IMR-90 (cell line): Measurements from ENCODE around the gene CNNM1. TPM values are rescaled to one million over a fixed set of nuclear protein-coding genes. Genes with fewer than 3 reads are reported as not detected.

ENCODE experiments used
- ATAC-seq: fragments of 200-7000 bp; cut with Tn5 transposase; 2 replicates; pipeline ENCODE4 v1.9.1; 2020; ENCODE audit warnings: low read depth, mild to moderate bottlenecking, moderate library complexity
- BruUV-seq: library from RNA; stranded (reverse); fragments of 400-500 nt; replicated peaks from 2 replicates; lab custom pipeline; 2021; lab: Mats Ljungman, UMichigan
- CTCF ChIA-PET: fragments of 300-600 bp; formaldehyde crosslinking; extraction: SDS; loops from one replicate; lab custom pipeline; 2021; ENCODE audit warnings: antibody characterized with exemption; lab: Yijun Ruan, JAX
- POLR2A ChIA-PET: fragments of 300-600 bp; sonication (Branson Sonifier 250); formaldehyde crosslinking; loops from one replicate; lab custom pipeline; 2022; ENCODE audit warnings: antibody characterized with exemption; ENCODE audit not compliant: unreplicated experiment; lab: Charles Lee
- DNase-seq: peaks from one replicate; pipeline ENCODE4 v3.0.0; 2013
- H2AFZ ChIP-seq: replicated peaks from 2 replicates; pipeline ENCODE3; 2013; ENCODE audit warnings: low read length, mild to moderate bottlenecking; ENCODE audit not compliant: poor library complexity
- H2AK5ac ChIP-seq: 2 replicates; pipeline ENCODE4 v1.6.1; 2013; ENCODE audit warnings: low read depth, low read length, inconsistent platforms
- H2AK9ac ChIP-seq: replicated peaks from 2 replicates; pipeline ENCODE3; 2013; ENCODE audit warnings: mild to moderate bottlenecking, low read depth, low read length, moderate library complexity; ENCODE audit not compliant: poor library complexity
- H2BK120ac ChIP-seq: 2 replicates; pipeline ENCODE4 v1.6.1; 2013; ENCODE audit warnings: low read depth, low read length, inconsistent platforms
- H2BK15ac ChIP-seq: 3 replicates; pipeline ENCODE4 v1.6.1; 2013; ENCODE audit warnings: low read depth, low read length, inconsistent platforms
- H2BK20ac ChIP-seq: 2 replicates; pipeline ENCODE4 v1.6.1; 2013; ENCODE audit warnings: low read depth, mild to moderate bottlenecking, inconsistent platforms, low read length, moderate library complexity
- H2BK5ac ChIP-seq: 2 replicates; pipeline ENCODE4 v1.6.1; 2013; ENCODE audit warnings: mild to moderate bottlenecking, low read depth, low read length, inconsistent platforms; ENCODE audit not compliant: poor library complexity, severe bottlenecking
- H3K14ac ChIP-seq: replicated peaks from 2 replicates; pipeline ENCODE4 v1.6.1; 2013; ENCODE audit warnings: low read depth, low read length, inconsistent platforms
- H3K18ac ChIP-seq: 2 replicates; pipeline ENCODE4 v1.6.1; 2013; ENCODE audit warnings: low read depth, low read length, control low read depth
- H3K23ac ChIP-seq: 2 replicates; pipeline ENCODE4 v1.6.1; 2013; ENCODE audit warnings: low read depth, low read length, inconsistent platforms
- H3K27ac ChIP-seq: 2 replicates; pipeline ENCODE4 v1.5.1; 2013; ENCODE audit warnings: mild to moderate bottlenecking, control low read depth, low read length; ENCODE audit not compliant: insufficient read depth
- H3K27me3 ChIP-seq: 2 replicates; pipeline ENCODE4 v1.6.1; 2013; ENCODE audit warnings: low read length; ENCODE audit not compliant: control insufficient read depth, insufficient read depth
- H3K36me3 ChIP-seq: 2 replicates; pipeline ENCODE4 v1.6.1; 2013; ENCODE audit warnings: low read length, mixed read lengths; ENCODE audit not compliant: control insufficient read depth, insufficient read depth
- H3K4ac ChIP-seq: 2 replicates; pipeline ENCODE4 v1.6.1; 2013; ENCODE audit warnings: low read depth, low read length, inconsistent platforms
- H3K4me1 ChIP-seq: 2 replicates; pipeline ENCODE4 v1.6.1; 2013; ENCODE audit warnings: low read length, mixed read lengths; ENCODE audit not compliant: control insufficient read depth, insufficient read depth
- H3K4me2 ChIP-seq: 2 replicates; pipeline ENCODE4 v1.6.1; 2013; ENCODE audit warnings: low read depth, mild to moderate bottlenecking, control low read depth, low read length, moderate library complexity
- H3K4me3 ChIP-seq: 2 replicates; pipeline ENCODE4 v1.5.1; 2013; ENCODE audit warnings: low read depth, mild to moderate bottlenecking, control low read depth, low read length, moderate library complexity; ENCODE audit not compliant: insufficient read depth
- H3K56ac ChIP-seq: 2 replicates; pipeline ENCODE4 v1.6.1; 2013; ENCODE audit warnings: low read length, inconsistent platforms; ENCODE audit not compliant: insufficient read depth; ENCODE audit errors: extremely low read depth
- H3K79me1 ChIP-seq, 2 experiments: 2 replicates each; pipeline ENCODE4 v1.6.1; 2013; ENCODE audit warnings: low read length in 2 of 2, inconsistent platforms in 1 of 2, low read depth in 1 of 2
- H3K9ac ChIP-seq: 2 replicates; pipeline ENCODE4 v1.6.1; 2013; ENCODE audit warnings: low read depth, low read length, control low read depth
- H3K9me1 ChIP-seq: 2 replicates; pipeline ENCODE4 v1.6.1; 2013; ENCODE audit warnings: low read length, inconsistent platforms; ENCODE audit not compliant: insufficient read depth
- H3K9me3 ChIP-seq: 2 replicates; pipeline ENCODE4 v1.6.1; 2013; ENCODE audit warnings: low read length; ENCODE audit not compliant: control insufficient read depth, insufficient read depth
- H4K20me1 ChIP-seq: 2 replicates; pipeline ENCODE4 v1.6.1; 2013; ENCODE audit warnings: low read length, inconsistent platforms; ENCODE audit not compliant: insufficient read depth
- H4K5ac ChIP-seq: 2 replicates; pipeline ENCODE4 v1.6.1; 2013; ENCODE audit warnings: mild to moderate bottlenecking, low read depth, low read length, control low read depth
- H4K8ac ChIP-seq, 2 experiments: 2 replicates each; pipeline ENCODE4 v1.6.1; 2013; ENCODE audit warnings: low read depth in 2 of 2, low read length in 2 of 2, control low read depth in 1 of 2, inconsistent platforms in 1 of 2
- H4K91ac ChIP-seq: 2 replicates; pipeline ENCODE4 v1.6.1; 2013; ENCODE audit warnings: low read depth, low read length, inconsistent platforms; ENCODE audit not compliant: insufficient read depth
- RAD21 ChIP-seq: IDR thresholded peaks from 2 replicates; pipeline ENCODE4 v1.6.1; 2012; ENCODE audit warnings: low read length, improper control_type of control experiment
- SMC3 ChIP-seq: fragments of 150-350 bp; IDR thresholded peaks from 2 replicates; pipeline ENCODE4 v1.6.1; 2016; ENCODE audit warnings: low read depth, mild to moderate bottlenecking, antibody characterized with exemption, low read length, moderate library complexity
- WGBS, 2 experiments: methylation state at CpG; one replicate each; pipeline versions ENCODE4 v1.1.5 to v1.1.7; 2013; ENCODE audit warnings: missing lambda C conversion rate in 2 of 2; ENCODE audit not compliant: insufficient read length in 1 of 2; ENCODE audit errors: extremely low coverage in 2 of 2; 5-methylcytosine and 5-hydroxymethylcytosine counted together
- dilution Hi-C: fragments of 300-500 bp; cut with HindIII; formaldehyde crosslinking; loops from one replicate; pipeline ENCODE4 v1.14.3; 2018; ENCODE audit warnings: low sequenced_read_pairs; ENCODE audit not compliant: unreplicated experiment
- in situ Hi-C: fragments of 300-500 bp; cut with MboI; formaldehyde crosslinking; loops from 3 replicates; pipeline ENCODE4 v1.14.3; 2019; ENCODE audit warnings: low sequenced_read_pairs, inconsistent platforms, mixed read lengths
- intact Hi-C: fragments of 100-400 bp; cut with micrococcal nuclease; formaldehyde crosslinking; loops from 2 replicates; pipeline ENCODE4 v1.10.0; 2022
- polyA plus RNA-seq, 3 experiments: library from polyadenylated mRNA; depleted of rRNA; stranded (reverse); fragments of >200 nt; gene quantifications; 2 replicates each; pipeline ENCODE4 v1.2.3, GENCODE V29; 2012; ENCODE audit warnings: low replicate concordance in 1 of 3
- total RNA-seq: library from RNA; depleted of rRNA; stranded (reverse); fragments of >200 nt; gene quantifications from 2 replicates; pipeline ENCODE4 v1.2.3, GENCODE V29; 2012

The CNNM1 gene
- total and polyA plus RNA-seq, 2 of the 4 experiments (the other 2 are of a cell fraction) = 0.18 to 0.39 TPM

DNA sequence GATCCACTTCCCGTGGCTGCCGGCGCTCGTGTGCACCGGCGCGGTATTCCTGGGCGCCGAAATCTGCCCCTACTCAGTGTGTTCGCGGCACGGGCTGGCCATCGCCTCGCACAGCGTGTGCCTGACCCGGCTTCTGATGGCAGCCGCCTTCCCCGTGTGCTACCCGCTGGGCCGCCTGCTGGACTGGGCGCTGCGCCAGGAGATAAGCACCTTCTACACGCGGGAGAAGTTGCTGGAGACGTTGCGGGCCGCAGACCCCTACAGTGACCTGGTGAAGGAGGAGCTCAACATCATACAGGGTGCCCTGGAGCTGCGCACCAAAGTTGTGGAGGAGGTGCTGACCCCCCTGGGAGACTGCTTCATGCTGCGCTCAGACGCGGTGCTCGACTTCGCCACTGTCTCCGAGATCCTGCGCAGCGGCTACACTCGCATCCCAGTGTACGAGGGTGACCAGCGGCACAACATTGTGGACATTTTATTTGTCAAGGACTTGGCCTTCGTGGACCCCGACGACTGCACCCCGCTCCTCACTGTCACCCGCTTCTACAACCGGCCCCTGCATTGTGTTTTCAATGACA lies 1.3 kb downstream of the CNNM1 start:
- no peak overlapping the region for H2AK5ac ChIP-seq
- no peak overlapping the region for H3K14ac ChIP-seq
- H2BK20ac ChIP-seq = no peak overlapping the region
- H4K20me1 ChIP-seq = no peaks in the 10 kb centered on the region
- H3K18ac ChIP-seq = no peak overlapping the region
- H2BK5ac ChIP-seq = no peak overlapping the region
- no peak overlapping the region for H3K27ac ChIP-seq
- WGBS, 2 experiments = 13% methylated on average over 29 of the region's 45 CpGs; no CpG with 5 or more reads in 1 of the 2 experiments
- H3K9me3 ChIP-seq = no peaks in the 10 kb centered on the region
- ChIA-PET CTCF (no interaction called here), POLR2A (no interaction called here)
- H3K23ac ChIP-seq = no peak overlapping the region
- no peaks in the 10 kb centered on the region for H3K79me1 ChIP-seq
- H2AFZ ChIP-seq = peak overlapping the region; percentile 86
- no peak overlapping the region for H3K9ac ChIP-seq
- peak overlapping the region; percentile 67; the same call in 1 of the 2 replicates for H3K4me2 ChIP-seq
- no TSS peak for BruUV-seq
- intact Hi-C loops = no loop called here
- H2AK9ac ChIP-seq = no peak overlapping the region
- H3K27me3 ChIP-seq = peaks cover 22% of the 10 kb centered on the region
- H3K56ac ChIP-seq = no peak overlapping the region
- no peak overlapping the region for H4K91ac ChIP-seq
- H3K36me3 ChIP-seq = no peaks in the 10 kb centered on the region
- H4K8ac ChIP-seq = no peak overlapping the region
- peaks cover 2% of the 10 kb centered on the region; the same call in 1 of the 2 replicates for H3K4me1 ChIP-seq
- no peak overlapping the region for H3K4ac ChIP-seq
- no peak overlapping the region for H4K5ac ChIP-seq
- no peaks in the 10 kb centered on the region for H3K9me1 ChIP-seq
- no peak overlapping the region for H2BK120ac ChIP-seq
- H2BK15ac ChIP-seq = no peak overlapping the region
- ATAC-seq (no peak), DNase-seq (no peak)
- dilution Hi-C loops = no loop called here
- in situ Hi-C loops = no loop called here
- peak overlapping the region; percentile 23 for H3K4me3 ChIP-seq
- TF ChIP-seq SMC3 (no peak), RAD21 (no peak)
